ENCODE data around the gene TENM3.

The TENM3 gene

DNA sequence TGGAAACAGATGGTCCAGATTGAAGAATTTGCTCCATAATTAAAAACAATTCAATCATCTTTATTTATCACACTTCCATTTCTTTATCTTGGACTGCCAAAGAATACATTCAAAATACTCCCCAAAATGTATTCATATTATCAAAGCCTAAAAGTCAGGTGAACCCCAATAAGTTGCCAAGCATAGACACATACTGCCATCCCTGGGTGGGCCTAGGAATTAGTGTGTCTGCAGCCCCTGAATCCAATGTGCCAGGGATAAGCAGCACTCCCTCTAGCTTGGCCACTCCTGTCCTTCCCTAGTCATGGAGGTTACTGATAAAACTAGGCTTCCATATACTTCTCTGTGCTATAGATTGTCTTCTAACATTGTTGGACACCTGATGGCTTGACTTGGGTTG, 199.9 kb downstream of the TENM3 start:
- Histone ChIP-seq H3K4me2 (ENCODE audit: low read length) (no peak overlapping the region), H3K9me2 (replicated peaks; ENCODE audit: control insufficient read depth, low read length) (no peaks in the 10 kb centered on the region), H3K36me3 (ENCODE audit: control insufficient read depth, low read length) (no peaks in the 10 kb centered on the region), H3K27me3 (ENCODE audit: control insufficient read depth, low read length) (no peaks in the 10 kb centered on the region), H3K4me1 (ENCODE audit: control insufficient read depth, low read length) (no peaks in the 10 kb centered on the region), H3K4me3 (ENCODE audit: low read length) (no peak overlapping the region), H3F3A (ENCODE audit: control insufficient read depth, insufficient read depth) (no peaks in the 10 kb centered on the region), H3K79me2 (ENCODE audit: control insufficient read depth, low read length) (no peaks in the 10 kb centered on the region), H3K27ac (ENCODE audit: low read depth, low read length) (no peak overlapping the region), H3K9me3 (ENCODE audit: control insufficient read depth, insufficient read depth, low read length) (no peaks in the 10 kb centered on the region), H4K20me1 (ENCODE audit: control insufficient read depth, insufficient read depth, low read depth, low read length) (no peaks in the 10 kb centered on the region)
- TF ChIP-seq, protein P1, sequence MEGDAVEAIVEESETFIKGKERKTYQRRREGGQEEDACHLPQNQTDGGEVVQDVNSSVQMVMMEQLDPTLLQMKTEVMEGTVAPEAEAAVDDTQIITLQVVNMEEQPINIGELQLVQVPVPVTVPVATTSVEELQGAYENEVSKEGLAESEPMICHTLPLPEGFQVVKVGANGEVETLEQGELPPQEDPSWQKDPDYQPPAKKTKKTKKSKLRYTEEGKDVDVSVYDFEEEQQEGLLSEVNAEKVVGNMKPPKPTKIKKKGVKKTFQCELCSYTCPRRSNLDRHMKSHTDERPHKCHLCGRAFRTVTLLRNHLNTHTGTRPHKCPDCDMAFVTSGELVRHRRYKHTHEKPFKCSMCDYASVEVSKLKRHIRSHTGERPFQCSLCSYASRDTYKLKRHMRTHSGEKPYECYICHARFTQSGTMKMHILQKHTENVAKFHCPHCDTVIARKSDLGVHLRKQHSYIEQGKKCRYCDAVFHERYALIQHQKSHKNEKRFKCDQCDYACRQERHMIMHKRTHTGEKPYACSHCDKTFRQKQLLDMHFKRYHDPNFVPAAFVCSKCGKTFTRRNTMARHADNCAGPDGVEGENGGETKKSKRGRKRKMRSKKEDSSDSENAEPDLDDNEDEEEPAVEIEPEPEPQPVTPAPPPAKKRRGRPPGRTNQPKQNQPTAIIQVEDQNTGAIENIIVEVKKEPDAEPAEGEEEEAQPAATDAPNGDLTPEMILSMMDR (IDR thresholded peaks at IDR 0.05; ENCODE audit: low read depth, low read length, poor library complexity, severe bottlenecking) = no peak
- TF ChIP-seq EZH2phosphoT487 (IDR thresholded peaks at IDR 0.05; ENCODE audit: borderline replicate concordance, low read length) = no peak

DNA sequence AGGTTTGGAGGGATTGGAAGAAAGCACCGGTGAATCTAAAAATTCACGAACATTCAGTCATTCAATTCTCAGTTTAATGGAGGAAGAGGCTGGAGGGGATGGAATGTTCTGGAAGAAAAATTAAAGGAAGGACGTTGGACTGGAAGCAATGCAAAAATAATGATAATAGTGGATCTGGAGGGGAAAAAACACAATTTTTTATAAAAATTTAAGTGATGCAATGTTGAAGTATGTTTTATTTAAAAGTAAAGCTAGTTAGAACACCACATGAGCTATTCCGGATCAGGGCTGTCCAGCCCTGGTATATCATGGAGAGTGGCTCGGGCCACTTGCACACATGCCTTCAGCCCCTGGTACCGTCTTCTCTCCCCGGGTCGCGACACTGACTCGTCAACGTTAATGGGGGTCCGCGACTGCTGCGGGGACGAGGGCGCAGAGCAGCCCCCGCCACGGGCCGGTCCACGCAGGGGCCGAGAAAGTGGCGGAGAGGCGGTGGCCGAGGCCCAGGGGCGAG, 204.6 kb downstream of the TENM3 start:
- TF ChIP-seq, protein P1 (IDR thresholded peaks at IDR 0.05; ENCODE audit: low read depth, low read length, poor library complexity, severe bottlenecking) = no peak
- no peak for TF ChIP-seq EZH2phosphoT487 (IDR thresholded peaks at IDR 0.05; ENCODE audit: borderline replicate concordance, low read length)
- Histone ChIP-seq H3K4me3 (ENCODE audit: low read length) (no peak overlapping the region), H3F3A (ENCODE audit: control insufficient read depth, insufficient read depth) (no peaks in the 10 kb centered on the region), H3K36me3 (ENCODE audit: control insufficient read depth, low read length) (no peaks in the 10 kb centered on the region), H3K27me3 (ENCODE audit: control insufficient read depth, low read length) (no peaks in the 10 kb centered on the region), H3K27ac (ENCODE audit: low read depth, low read length) (no peak overlapping the region), H3K9me2 (replicated peaks; ENCODE audit: control insufficient read depth, low read length) (no peaks in the 10 kb centered on the region), H3K4me2 (ENCODE audit: low read length) (no peak overlapping the region), H3K4me1 (ENCODE audit: control insufficient read depth, low read length) (no peaks in the 10 kb centered on the region), H3K9me3 (ENCODE audit: control insufficient read depth, insufficient read depth, low read length) (no peaks in the 10 kb centered on the region), H4K20me1 (ENCODE audit: control insufficient read depth, insufficient read depth, low read depth, low read length) (no peaks in the 10 kb centered on the region), H3K79me2 (ENCODE audit: control insufficient read depth, low read length) (no peaks in the 10 kb centered on the region)

DNA sequence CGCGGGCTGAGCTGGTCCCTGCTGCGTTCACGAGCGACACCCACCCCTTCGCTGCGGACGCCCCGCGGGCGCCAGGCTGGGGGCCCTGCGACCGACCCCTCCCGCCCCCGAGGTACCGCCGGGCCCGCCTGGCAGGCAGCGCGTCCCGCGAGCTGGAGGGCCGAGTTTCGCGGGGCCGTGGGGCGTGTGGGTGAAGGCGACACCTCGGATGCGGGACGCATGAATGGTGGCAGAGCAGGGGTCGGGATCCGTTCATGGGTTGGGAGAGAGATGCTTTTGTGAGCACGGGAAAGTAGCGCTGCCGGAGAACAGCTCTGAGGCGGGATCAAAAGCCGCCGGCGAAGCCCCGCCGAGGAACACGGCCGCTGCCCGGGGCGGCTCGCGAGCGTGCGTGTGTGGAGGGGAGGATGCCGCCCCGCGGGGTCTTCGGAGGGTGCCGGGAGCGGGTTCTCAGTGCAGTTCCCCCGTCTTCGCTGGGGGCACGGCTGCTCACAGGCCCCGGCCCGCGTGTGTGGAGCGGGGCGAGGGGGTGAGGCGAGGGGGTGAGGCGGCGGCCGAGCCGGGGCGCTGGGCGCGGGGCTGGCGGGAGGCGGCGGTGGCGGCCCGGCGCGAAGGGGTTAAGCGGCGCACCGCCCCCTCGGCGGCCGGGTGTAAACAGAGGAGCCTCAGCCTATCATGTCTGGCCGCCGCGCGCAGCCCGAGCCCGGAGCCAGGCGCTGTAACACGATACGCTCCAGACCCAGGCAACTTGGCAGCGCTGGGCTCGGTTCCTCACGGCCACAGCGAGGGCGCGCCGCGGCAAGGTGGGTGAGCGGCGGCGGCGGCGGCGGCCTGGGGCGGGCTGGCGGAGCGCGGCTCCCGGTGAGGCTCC, 205.3 kb downstream of the TENM3 start:
- no peak overlapping the region for H3K4me3 ChIP-seq (ENCODE audit: low read length)
- H3K9me2 ChIP-seq (replicated peaks; ENCODE audit: control insufficient read depth, low read length) = no peaks in the 10 kb centered on the region
- H4K20me1 ChIP-seq (ENCODE audit: control insufficient read depth, insufficient read depth, low read depth, low read length) = no peaks in the 10 kb centered on the region
- H3K36me3 ChIP-seq (ENCODE audit: control insufficient read depth, low read length) = no peaks in the 10 kb centered on the region
- H3K9me3 ChIP-seq (ENCODE audit: control insufficient read depth, insufficient read depth, low read length) = no peaks in the 10 kb centered on the region
- no peaks in the 10 kb centered on the region for H3K79me2 ChIP-seq (ENCODE audit: control insufficient read depth, low read length)
- no peaks in the 10 kb centered on the region for H3F3A ChIP-seq (ENCODE audit: control insufficient read depth, insufficient read depth)
- no peaks in the 10 kb centered on the region for H3K27me3 ChIP-seq (ENCODE audit: control insufficient read depth, low read length)
- TF ChIP-seq, protein P1 (IDR thresholded peaks at IDR 0.05; ENCODE audit: low read depth, low read length, poor library complexity, severe bottlenecking) = no peak
- no peak for TF ChIP-seq EZH2phosphoT487 (IDR thresholded peaks at IDR 0.05; ENCODE audit: borderline replicate concordance, low read length)
- H3K4me1 ChIP-seq (ENCODE audit: control insufficient read depth, low read length) = no peaks in the 10 kb centered on the region
- no peak overlapping the region for H3K27ac ChIP-seq (ENCODE audit: low read depth, low read length)
- no peak overlapping the region for H3K4me2 ChIP-seq (ENCODE audit: low read length)
